H1 (cell line): ENCODE results near the gene TRMT44. TPM values are rescaled to one million over a fixed set of nuclear protein-coding genes. Genes with fewer than 3 reads are reported as not detected.

Source experiments
- CTCF ChIA-PET: fragments of 300-600 bp; sonication (Branson Sonifier 250); formaldehyde crosslinking; loops from one replicate; lab custom pipeline; 2021; ENCODE audit not compliant: partially characterized antibody; lab: Charles Lee
- POLR2A ChIA-PET: fragments of 300-600 bp; sonication (Branson Sonifier 250); formaldehyde crosslinking; loops from one replicate; lab custom pipeline; 2021; ENCODE audit warnings: inconsistent platforms; ENCODE audit not compliant: partially characterized antibody; lab: Charles Lee
- DNase-seq, 2 experiments: peaks; one replicate each; pipeline versions ENCODE4 v3.0.0 to v3.0.0-alpha.2; 2010 to 2022; ENCODE audit warnings: low spot score in 2 of 2, low read depth in 1 of 2, mixed read lengths in 1 of 2
- FAIRE-seq: peaks from 2 replicates; lab custom pipeline; 2011; peaks lifted over from hg19 to GRCh38; lab: Jason Lieb, UNC
- H2AFZ ChIP-seq: 2 replicates; pipeline ENCODE4 v1.8.1; 2012; ENCODE audit warnings: low read length, inconsistent platforms
- H2AK5ac ChIP-seq: 2 replicates; pipeline ENCODE4 v1.6.1; 2013; ENCODE audit warnings: low read depth, low read length
- H2BK120ac ChIP-seq: replicated peaks from 2 replicates; pipeline ENCODE3; 2013; ENCODE audit warnings: low read depth, low read length, inconsistent platforms
- H2BK12ac ChIP-seq: 2 replicates; pipeline ENCODE4 v1.6.1; 2013; ENCODE audit warnings: low read depth, low read length
- H2BK15ac ChIP-seq: 2 replicates; pipeline ENCODE4 v1.6.1; 2013; ENCODE audit warnings: low read length
- H2BK20ac ChIP-seq: 2 replicates; pipeline ENCODE4 v1.6.1; 2013; ENCODE audit warnings: low read length
- H2BK5ac ChIP-seq: 2 replicates; pipeline ENCODE4 v1.6.1; 2013; ENCODE audit warnings: low read depth, low read length
- H3K14ac ChIP-seq: 2 replicates; pipeline ENCODE4 v1.6.1; 2013; ENCODE audit warnings: inconsistent platforms; ENCODE audit not compliant: insufficient read length
- H3K18ac ChIP-seq: 2 replicates; pipeline ENCODE4 v1.6.1; 2013; ENCODE audit warnings: low read length; ENCODE audit errors: extremely low read depth
- H3K23ac ChIP-seq: 2 replicates; pipeline ENCODE4 v1.6.1; 2013; ENCODE audit warnings: inconsistent platforms; ENCODE audit not compliant: insufficient read length
- H3K23me2 ChIP-seq: 2 replicates; pipeline ENCODE4 v1.6.1; 2013; ENCODE audit warnings: low read depth, low read length
- H3K27ac ChIP-seq: 2 replicates; pipeline ENCODE4 v1.6.1; 2011; ENCODE audit warnings: low read depth, low read length, inconsistent platforms
- H3K27me3 ChIP-seq, 4 experiments: replicated peaks in 1 of 4; 1 replicate in 1 of 4; 2 replicates in 3 of 4; pipeline versions ENCODE4 v1.6.1 to v1.8.1; 2011 to 2013; ENCODE audit warnings: low read length in 3 of 4, mild to moderate bottlenecking in 3 of 4, inconsistent platforms in 2 of 4, mixed read lengths in 2 of 4, moderate library complexity in 1 of 4; ENCODE audit not compliant: control insufficient read depth in 3 of 4, insufficient read depth in 3 of 4; ENCODE audit errors: extremely low read depth in 1 of 4
- H3K36me3 ChIP-seq, 4 experiments: 2 replicates each; pipeline versions ENCODE4 v1.6.1 to v1.8.1; 2011 to 2013; ENCODE audit warnings: mild to moderate bottlenecking in 4 of 4, low read length in 3 of 4, moderate library complexity in 2 of 4, control low read depth in 1 of 4, inconsistent platforms in 1 of 4; ENCODE audit not compliant: insufficient read depth in 4 of 4, control insufficient read depth in 2 of 4
- H3K4ac ChIP-seq: replicated peaks from 2 replicates; pipeline ENCODE3; 2013; ENCODE audit warnings: low read length, low read depth, mixed read lengths, inconsistent platforms; ENCODE audit not compliant: insufficient read length
- H3K4me1 ChIP-seq, 4 experiments: replicated peaks in 1 of 4; 1 replicate in 1 of 4; 2 replicates in 3 of 4; pipeline versions ENCODE4 v1.6.1 to v1.8.1; 2011 to 2013; ENCODE audit warnings: low read length in 3 of 4, inconsistent platforms in 2 of 4, mixed read lengths in 1 of 4; ENCODE audit not compliant: insufficient read depth in 4 of 4, control insufficient read depth in 3 of 4
- H3K4me2 ChIP-seq, 2 experiments: 2 replicates each; pipeline versions ENCODE4 v1.6.1 to v1.8.1; 2011 to 2013; ENCODE audit warnings: low read depth in 2 of 2, low read length in 2 of 2, control low read depth in 1 of 2, inconsistent platforms in 1 of 2, mild to moderate bottlenecking in 1 of 2; ENCODE audit not compliant: insufficient read depth in 1 of 2
- H3K4me3 ChIP-seq, 4 experiments: fragments of 200-600, 300-600 bp in 1 of 4; sonication (generic), shearing (Covaris generic), sonication (Bioruptor Twin) in 1 of 4; 2 replicates each; pipeline versions ENCODE4 v1.5.1 to v1.8.1; 2011 to 2016; ENCODE audit warnings: low read length in 4 of 4, low read depth in 3 of 4, control low read depth in 2 of 4, inconsistent platforms in 2 of 4, mild to moderate bottlenecking in 2 of 4, mixed read lengths in 1 of 4, moderate library complexity in 1 of 4; ENCODE audit not compliant: insufficient read depth in 2 of 4; ENCODE audit errors: extremely low read depth in 1 of 4
- H3K56ac ChIP-seq: replicated peaks from 2 replicates; pipeline ENCODE3; 2013; ENCODE audit warnings: low read depth, mild to moderate bottlenecking, mixed read lengths, low read length, inconsistent platforms; ENCODE audit not compliant: insufficient read length
- H3K79me1 ChIP-seq: 2 replicates; pipeline ENCODE4 v1.6.1; 2013; ENCODE audit warnings: low read depth, low read length, control low read depth
- H3K79me2 ChIP-seq, 2 experiments: 2 replicates each; pipeline versions ENCODE4 v1.6.1 to v1.8.1; 2012 to 2013; ENCODE audit warnings: low read length in 2 of 2, mild to moderate bottlenecking in 2 of 2, inconsistent platforms in 1 of 2; ENCODE audit not compliant: insufficient read depth in 2 of 2, control insufficient read depth in 1 of 2
- H3K9ac ChIP-seq, 4 experiments: replicated peaks in 1 of 4; 1 replicate in 1 of 4; 2 replicates in 3 of 4; pipeline versions ENCODE4 v1.6.1 to v1.8.1; 2011 to 2013; ENCODE audit warnings: low read depth in 3 of 4, low read length in 3 of 4, control low read depth in 2 of 4, mild to moderate bottlenecking in 2 of 4, moderate library complexity in 2 of 4, inconsistent platforms in 1 of 4; ENCODE audit errors: extremely low read depth in 1 of 4
- H3K9me3 ChIP-seq, 2 experiments: 2 replicates each; pipeline versions ENCODE4 v1.6.1 to v1.8.1; 2012 to 2013; ENCODE audit warnings: mild to moderate bottlenecking in 2 of 2, moderate library complexity in 2 of 2, control low read depth in 1 of 2, inconsistent platforms in 1 of 2, low read depth in 1 of 2, low read length in 1 of 2, mixed read lengths in 1 of 2; ENCODE audit not compliant: insufficient read depth in 2 of 2
- H4K20me1 ChIP-seq, 2 experiments: replicated peaks in 1 of 2; 2 replicates each; pipeline versions ENCODE3 to v1.8.1; 2011 to 2013; ENCODE audit warnings: inconsistent platforms in 2 of 2, low read length in 2 of 2, mild to moderate bottlenecking in 1 of 2; ENCODE audit not compliant: insufficient read depth in 2 of 2, control insufficient read depth in 1 of 2
- H4K5ac ChIP-seq: 2 replicates; pipeline ENCODE4 v1.6.1; 2013; ENCODE audit warnings: low read length, low read depth, mixed read lengths, inconsistent platforms; ENCODE audit not compliant: insufficient read length
- H4K8ac ChIP-seq: 2 replicates; pipeline ENCODE4 v1.8.0; 2013; ENCODE audit warnings: mild to moderate bottlenecking, moderate library complexity, low read length, inconsistent platforms; ENCODE audit not compliant: insufficient read depth; ENCODE audit errors: extremely low read depth
- H4K91ac ChIP-seq: replicated peaks from 2 replicates; pipeline ENCODE3; 2013; ENCODE audit warnings: low read length, mixed read lengths, inconsistent platforms; ENCODE audit not compliant: insufficient read length
- ASH2L ChIP-seq: fragments of 200-600, 300-600 bp; sonication (generic); IDR thresholded peaks from one replicate; pipeline ENCODE4 v1.7.1; 2017; ENCODE audit warnings: low read length
- ATF2 ChIP-seq: IDR thresholded peaks from 2 replicates; pipeline ENCODE4 v1.6.1; 2012; ENCODE audit warnings: low read length, inconsistent platforms
- EP300 ChIP-seq, 2 experiments: IDR thresholded peaks; 1 replicate in 1 of 2; 2 replicates in 1 of 2; pipeline ENCODE4 v1.6.1; 2011 to 2012; ENCODE audit warnings: low read depth in 2 of 2, low read length in 2 of 2, mild to moderate bottlenecking in 2 of 2, borderline replicate concordance in 1 of 2, inconsistent platforms in 1 of 2, moderate library complexity in 1 of 2
- EZH2 ChIP-seq: fragments of 200-600 bp; sonication (generic); IDR thresholded peaks from 2 replicates; pipeline ENCODE4 v1.7.1; 2012; ENCODE audit warnings: low read depth, mild to moderate bottlenecking, moderate library complexity, low read length, inconsistent platforms; ENCODE audit not compliant: severe bottlenecking
- POLR2AphosphoS5 ChIP-seq: IDR thresholded peaks from 2 replicates; pipeline ENCODE4 v1.6.1; 2011; ENCODE audit warnings: low read depth, low read length
- RXRA ChIP-seq: IDR thresholded peaks from 2 replicates; pipeline ENCODE4 v1.6.1; 2011; ENCODE audit warnings: low read depth, mild to moderate bottlenecking, low read length, moderate library complexity; ENCODE audit not compliant: insufficient read depth
- SAP30 ChIP-seq: fragments of 300-600 bp; sonication (generic); IDR thresholded peaks from 2 replicates; pipeline ENCODE4 v1.7.1; 2012; ENCODE audit warnings: low read length, moderate library complexity, mild to moderate bottlenecking, inconsistent platforms; ENCODE audit not compliant: insufficient read depth, insufficient replicate concordance
- TCF12 ChIP-seq: IDR thresholded peaks from 2 replicates; pipeline ENCODE4 v1.6.1; 2011; ENCODE audit warnings: low read depth, mild to moderate bottlenecking, low read length
- WGBS, 2 experiments: shearing (Covaris generic) in 1 of 2; methylation state at CpG; one replicate each; pipeline versions ENCODE4 v1.1.6 to v1.1.7; 2013 to 2015; ENCODE audit warnings: low lambda C conversion rate in 2 of 2, mixed read lengths in 2 of 2, inconsistent platforms in 1 of 2, low coverage in 1 of 2, missing lambda C conversion rate in 1 of 2; ENCODE audit not compliant: insufficient replicate concordance in 2 of 2, insufficient coverage in 1 of 2, insufficient read length in 1 of 2; ENCODE audit errors: extremely low coverage in 1 of 2, missing lambda C conversion rate in 1 of 2; 5-methylcytosine and 5-hydroxymethylcytosine counted together
- polyA plus RNA-seq, 7 experiments: library from polyadenylated mRNA; depleted of rRNA in 3 of 7; stranded (reverse) in 5 of 7; unstranded in 2 of 7; fragments of >200 nt in 5 of 7; fragments of 200-250 nt in 2 of 7; gene quantifications; 1 replicate in 5 of 7; 2 replicates in 1 of 7; 4 replicates in 1 of 7; pipeline versions ENCODE4 v1.2.1 to v1.2.3, GENCODE V29; 2011 to 2013; ENCODE audit warnings: missing spikeins in 2 of 7, mixed read lengths in 2 of 7
- total RNA-seq: library from RNA; stranded (reverse); fragmentation: NEBNext Ultra II Directional; extraction: Animal tissue kit (Norgen Biotek cat#: 25700); gene quantifications from 2 replicates; pipeline ENCODE4 v1.2.1, GENCODE V29; 2021

Gene TRMT44
- total and polyA plus RNA-seq, 2 of the 8 experiments (the other 6 are each of a cell fraction or from before 2014, with no cell fraction given), result 8.6 to 23.9 TPM

GRCh38 chr4:8395504-8396296, 44.9 kb upstream of the TRMT44 start:
- Histone ChIP-seq H2BK20ac (no peak overlapping the region), H2BK12ac (peak overlapping the region; percentile 32; the same call in 1 of the 2 replicates), H2BK15ac (no peak overlapping the region), H2AFZ (no peak overlapping the region), H3K79me2 (no peaks in the 10 kb centered on the region), H3K79me1 (no peaks in the 10 kb centered on the region), H3K18ac (no peak overlapping the region), H3K4me3 (no peak overlapping the region), H2BK5ac (peak overlapping the region; percentile 1; the same call in 1 of the 2 replicates), H4K20me1 (no peaks in the 10 kb centered on the region), H3K23ac (no peak overlapping the region), H3K4me2 (no peak overlapping the region), H2AK5ac (no peak overlapping the region), H3K36me3 (no peaks in the 10 kb centered on the region), H3K4me1 (peaks cover 0 to 8% (median 6%) of the 10 kb centered on the region in 4 experiments; a peak in 6 of 7 replicates), H3K4ac (no peak overlapping the region), H4K91ac (peak overlapping the region; percentile 36), H3K56ac (no peak overlapping the region), H3K9ac (no peak overlapping the region), H4K8ac (no peak overlapping the region), H2BK120ac (no peak overlapping the region), H3K23me2 (no peaks in the 10 kb centered on the region; the same call in 1 of the 2 replicates), H3K14ac (no peak overlapping the region), H3K27me3 (no peaks in the 10 kb centered on the region), H3K27ac (no peak overlapping the region; the same call in 1 of the 2 replicates), H4K5ac (no peak overlapping the region), H3K9me3 (no peaks in the 10 kb centered on the region)
- WGBS, 2 experiments, result 94% methylated on average over 12 of the region's 12 CpGs; no CpG with 5 or more reads in 1 of the 2 experiments
- TF ChIP-seq ATF2 (no peak), EP300 (IDR thresholded peaks at IDR 0.05; ENCODE audit: borderline replicate concordance in 1 of 2, low read depth in 2 of 2, low read length in 2 of 2) (no peak), RXRA (no peak), POLR2AphosphoS5 (no peak), ASH2L (no peak), TCF12 (no peak), EZH2 (no peak), SAP30 (no peak)
- POLR2A ChIA-PET, result interaction anchor here (1.1 kb wide), 1 partner anchor 208 kb away, joined by 3 read pairs; no protein-coding TSS in a partner anchor
- DNase-seq, result no peak
- no peak for FAIRE-seq
- CTCF ChIA-PET, result interaction anchor here (0.7 to 10.4 kb wide), 10 partner anchors 8 to 373 kb away, joined by 3 to 94 read pairs (median 4); no protein-coding TSS in a partner anchor
